ENCODE data around the gene ZNF629. TPM values are rescaled to one million over a fixed set of nuclear protein-coding genes. Genes with fewer than 3 reads are reported as not detected.
A peak's percentile ranks its signal among the peaks of the same experiment; 100 is the strongest.

Gene ZNF629
- polyA plus RNA-seq, 1 experiment = 5.1 TPM

DNA sequence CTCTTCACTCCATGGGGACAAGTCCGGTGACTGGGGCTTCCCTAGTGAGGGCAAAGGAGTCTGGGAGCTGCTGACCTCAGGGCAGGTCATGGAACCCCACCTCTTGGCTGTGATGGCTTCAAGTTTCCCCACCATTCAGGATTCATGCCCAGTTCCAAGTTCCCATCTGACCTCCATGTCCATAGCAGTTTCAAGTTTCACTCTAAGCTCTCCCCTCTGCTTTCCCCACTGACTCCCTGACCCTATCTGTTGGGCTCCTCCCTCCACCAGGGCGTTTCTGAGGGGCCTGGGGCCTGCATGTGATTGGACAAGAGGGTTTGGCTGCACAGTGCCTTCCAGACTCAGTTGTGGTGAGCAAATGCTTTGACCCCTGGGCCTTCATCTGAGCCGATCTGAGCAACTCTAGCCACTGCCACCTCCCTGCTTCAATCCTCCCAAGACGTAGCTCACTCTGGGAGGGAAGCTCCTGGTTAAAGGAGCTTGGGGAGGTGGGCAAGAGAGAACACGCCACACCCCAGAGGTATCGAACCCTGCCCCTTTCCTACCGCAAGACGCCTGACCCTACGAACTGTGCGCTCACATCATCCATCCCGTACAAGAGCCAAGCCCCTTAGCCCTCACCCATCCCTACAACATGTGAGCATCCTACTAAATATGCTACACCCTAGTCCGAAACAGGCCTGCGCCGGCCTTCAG is 8.3 kb downstream of the ZNF629 start:
- ChIA-PET POLR2A (interaction anchor here (1.0 kb wide), 1 partner anchor 9 kb away, joined by 3 read pairs; no protein-coding TSS in a partner anchor), CTCF (interaction anchor here (1.1 kb wide), 1 partner anchor 123 kb away, joined by 3 read pairs; no protein-coding TSS in a partner anchor)
- TF ChIP-seq, protein P1, sequence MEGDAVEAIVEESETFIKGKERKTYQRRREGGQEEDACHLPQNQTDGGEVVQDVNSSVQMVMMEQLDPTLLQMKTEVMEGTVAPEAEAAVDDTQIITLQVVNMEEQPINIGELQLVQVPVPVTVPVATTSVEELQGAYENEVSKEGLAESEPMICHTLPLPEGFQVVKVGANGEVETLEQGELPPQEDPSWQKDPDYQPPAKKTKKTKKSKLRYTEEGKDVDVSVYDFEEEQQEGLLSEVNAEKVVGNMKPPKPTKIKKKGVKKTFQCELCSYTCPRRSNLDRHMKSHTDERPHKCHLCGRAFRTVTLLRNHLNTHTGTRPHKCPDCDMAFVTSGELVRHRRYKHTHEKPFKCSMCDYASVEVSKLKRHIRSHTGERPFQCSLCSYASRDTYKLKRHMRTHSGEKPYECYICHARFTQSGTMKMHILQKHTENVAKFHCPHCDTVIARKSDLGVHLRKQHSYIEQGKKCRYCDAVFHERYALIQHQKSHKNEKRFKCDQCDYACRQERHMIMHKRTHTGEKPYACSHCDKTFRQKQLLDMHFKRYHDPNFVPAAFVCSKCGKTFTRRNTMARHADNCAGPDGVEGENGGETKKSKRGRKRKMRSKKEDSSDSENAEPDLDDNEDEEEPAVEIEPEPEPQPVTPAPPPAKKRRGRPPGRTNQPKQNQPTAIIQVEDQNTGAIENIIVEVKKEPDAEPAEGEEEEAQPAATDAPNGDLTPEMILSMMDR (IDR thresholded peaks at IDR 0.05; ENCODE audit: low read depth, low read length) = no peak
- no peak for DNase-seq (ENCODE audit: low read depth, low spot score)
- Histone ChIP-seq H3K4me3 (ENCODE audit: low read depth, low read length) (no peak overlapping the region), H3K9me3 (ENCODE audit: control insufficient read depth, insufficient read depth, low read length) (no peaks in the 10 kb centered on the region; the same call in 1 of the 2 replicates), H3K27ac (ENCODE audit: low read depth, low read length) (no peak overlapping the region), H3K27me3 (ENCODE audit: control insufficient read depth, insufficient read depth, low read length) (no peaks in the 10 kb centered on the region)

DNA sequence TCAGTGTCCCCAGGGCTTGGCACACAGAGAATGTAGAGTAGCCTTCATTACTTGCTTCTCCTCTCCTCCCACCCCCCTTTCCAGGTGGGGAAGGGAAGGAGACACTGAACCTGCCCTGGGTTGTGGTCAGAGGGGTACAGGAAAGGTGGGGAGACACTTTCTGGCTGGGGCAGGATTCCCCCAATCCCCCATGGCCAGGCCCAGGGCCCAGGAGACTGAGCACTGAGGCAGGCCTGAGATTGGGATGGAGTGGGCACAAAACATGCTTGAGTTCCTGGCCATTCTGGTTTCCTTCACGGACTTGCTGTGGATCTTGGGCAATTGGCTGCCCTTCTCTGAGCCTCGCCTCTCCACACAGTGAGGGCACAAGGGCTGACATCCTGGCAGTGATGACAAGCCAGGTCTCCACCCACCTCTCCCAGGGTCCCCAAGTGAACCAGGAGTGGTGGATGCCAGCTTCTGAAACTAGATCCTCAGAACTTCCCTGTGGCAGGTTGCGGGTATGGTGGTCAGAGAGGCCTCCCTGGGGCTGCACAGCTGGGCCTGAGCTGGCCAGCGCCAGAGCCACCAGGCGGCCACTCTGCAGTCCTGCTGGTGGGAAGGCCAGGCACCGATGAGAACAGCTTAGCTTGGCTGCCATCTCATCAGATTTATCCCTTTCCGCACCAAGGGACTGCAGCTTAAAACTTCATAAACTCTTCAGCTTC is 9.3 kb downstream of the ZNF629 start:
- Histone ChIP-seq H3K4me3 (ENCODE audit: low read depth, low read length) (no peak overlapping the region), H3K9me3 (ENCODE audit: control insufficient read depth, insufficient read depth, low read length) (no peaks in the 10 kb centered on the region; the same call in 1 of the 2 replicates), H3K27ac (ENCODE audit: low read depth, low read length) (no peak overlapping the region), H3K27me3 (ENCODE audit: control insufficient read depth, insufficient read depth, low read length) (no peaks in the 10 kb centered on the region)
- DNase-seq (ENCODE audit: low read depth, low spot score) = no peak
- TF ChIP-seq, protein P1 (IDR thresholded peaks at IDR 0.05; ENCODE audit: low read depth, low read length) = no peak
- ChIA-PET CTCF (no interaction called here), POLR2A (interaction anchor here (0.9 to 1.5 kb wide), 3 partner anchors 8 to 30 kb away, joined by 3 to 4 read pairs (median 3); partner anchors contain the start of gene PHKG2)

DNA sequence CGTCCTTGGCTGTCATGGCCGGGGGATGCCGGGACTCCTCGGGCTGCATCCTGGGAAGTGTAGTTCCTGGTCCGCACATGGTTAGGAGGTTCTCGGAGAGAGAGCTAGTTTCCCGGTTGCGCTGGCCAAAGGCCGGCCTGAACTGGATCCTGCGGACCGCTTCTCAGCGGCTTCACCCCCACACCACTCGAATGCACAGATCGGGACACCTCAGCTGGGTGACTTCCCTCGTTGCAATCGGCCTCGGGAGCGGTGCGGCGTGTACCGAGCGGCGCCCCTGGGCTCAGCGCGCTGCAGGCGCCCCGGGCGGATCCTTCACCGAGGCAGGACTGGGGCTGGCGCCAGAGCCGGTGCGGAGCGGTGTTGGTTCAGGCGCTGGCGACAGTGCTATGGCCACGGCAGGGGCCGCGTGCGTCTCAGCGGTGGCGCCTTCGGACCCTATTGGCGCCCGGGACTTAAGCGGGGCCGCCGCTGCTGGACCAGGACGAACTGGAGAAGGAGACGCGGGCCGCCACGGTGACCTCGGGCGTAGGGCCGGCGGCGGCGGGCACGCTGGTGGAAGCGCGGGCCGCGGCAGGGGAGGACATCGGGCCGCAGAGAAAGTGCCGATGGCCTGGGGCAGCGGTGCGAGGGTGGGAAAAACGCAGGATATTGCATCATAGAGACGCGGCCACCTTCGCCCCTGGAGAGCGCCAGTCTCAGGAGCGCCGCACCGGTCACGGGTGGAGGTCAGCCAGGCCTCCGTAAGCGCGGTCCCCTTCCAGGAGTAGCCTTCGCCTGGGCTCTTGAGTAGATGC is 11.4 kb downstream of the ZNF629 start:
- POLR2A ChIA-PET = interaction anchor here (0.6 to 1.5 kb wide), 3 partner anchors 28 to 42 kb away, joined by 3 to 6 read pairs (median 4); partner anchors contain the start of gene PHKG2
- no peak for DNase-seq (ENCODE audit: low read depth, low spot score)
- TF ChIP-seq, protein P1 (IDR thresholded peaks at IDR 0.05; ENCODE audit: low read depth, low read length) = no peak
- Histone ChIP-seq H3K9me3 (ENCODE audit: control insufficient read depth, insufficient read depth, low read length) (no peaks in the 10 kb centered on the region; the same call in 1 of the 2 replicates), H3K27me3 (ENCODE audit: control insufficient read depth, insufficient read depth, low read length) (no peaks in the 10 kb centered on the region), H3K27ac (ENCODE audit: low read depth, low read length) (peak overlapping the region; percentile 57), H3K4me3 (ENCODE audit: low read depth, low read length) (peak overlapping the region; percentile 73)
- CTCF ChIA-PET = no interaction called here

DNA sequence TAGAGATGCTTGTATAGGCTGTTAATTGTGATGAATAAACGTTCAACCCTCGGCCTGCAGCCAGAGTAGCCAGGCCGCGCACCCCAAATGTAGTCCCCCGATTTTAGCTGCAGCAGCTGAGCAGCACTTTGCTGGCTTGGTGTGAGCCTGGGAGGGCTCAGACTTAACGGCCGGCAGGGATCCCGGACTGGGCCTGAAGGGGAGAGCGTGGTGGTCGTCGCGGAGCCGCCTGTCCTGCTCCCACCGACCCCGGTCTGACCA is 11.9 kb downstream of the ZNF629 start:
- ChIA-PET POLR2A (interaction anchor here (0.9 to 1.5 kb wide), 3 partner anchors 27 to 40 kb away, joined by 3 to 6 read pairs (median 4); partner anchors contain the start of gene PHKG2), CTCF (no interaction called here)
- TF ChIP-seq, protein P1 (IDR thresholded peaks at IDR 0.05; ENCODE audit: low read depth, low read length) = no peak
- Histone ChIP-seq H3K4me3 (ENCODE audit: low read depth, low read length) (peak overlapping the region; percentile 73), H3K27me3 (ENCODE audit: control insufficient read depth, insufficient read depth, low read length) (no peaks in the 10 kb centered on the region), H3K27ac (ENCODE audit: low read depth, low read length) (peak overlapping the region; percentile 52), H3K9me3 (ENCODE audit: control insufficient read depth, insufficient read depth, low read length) (no peaks in the 10 kb centered on the region; the same call in 1 of the 2 replicates)
- no peak for DNase-seq (ENCODE audit: low read depth, low spot score)

Data from AG04450 (cell line).